BE2C (cell line): Measurements from ENCODE around the gene MIX23.

Source experiments
- DNase-seq: peaks from one replicate; pipeline ENCODE4 v3.0.0-alpha.2; 2020
- H3K27me3 ChIP-seq: fragments of 250-450 bp; sonication (Bioruptor Pico); 2 replicates; pipeline ENCODE4 v1.5.1; 2020; ENCODE audit warnings: mild to moderate bottlenecking
- H3K36me3 ChIP-seq: fragments of 250-450 bp; sonication (Bioruptor Pico); 2 replicates; pipeline ENCODE4 v1.5.1; 2020; ENCODE audit warnings: mild to moderate bottlenecking
- H3K4me1 ChIP-seq: fragments of 250-450 bp; sonication (Bioruptor Pico); 2 replicates; pipeline ENCODE4 v1.5.1; 2020
- H3K4me3 ChIP-seq: 2 replicates; pipeline ENCODE4 v1.5.1; 2011; ENCODE audit warnings: low read depth, low read length
- H3K9me3 ChIP-seq: fragments of 250-450 bp; sonication (Bioruptor Pico); 2 replicates; pipeline ENCODE4 v1.5.1; 2020
- TF ChIP-seq, protein P1 (sequence below): IDR thresholded peaks from 2 replicates; pipeline ENCODE4 v1.5.1; 2012; ENCODE audit warnings: mild to moderate bottlenecking, low read depth, low read length

The MIX23 gene

DNA sequence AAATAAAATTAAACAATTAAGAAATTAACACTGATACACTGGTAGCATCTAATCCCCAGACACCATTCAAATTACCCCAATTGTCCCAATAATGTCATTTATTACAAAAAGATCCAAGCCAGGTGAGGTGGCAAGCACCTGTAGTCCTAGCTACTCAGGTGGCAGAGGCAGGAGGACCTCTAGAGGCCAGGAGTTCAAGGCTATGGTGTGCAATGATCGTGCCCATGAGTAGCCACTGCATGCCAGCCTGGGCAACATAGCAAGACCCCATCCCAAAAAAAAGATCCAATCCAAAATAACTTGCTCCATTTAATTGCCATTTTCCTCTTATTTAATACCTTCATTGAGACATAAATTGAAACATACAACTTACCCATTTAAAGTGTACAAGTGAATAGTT, 40.2 kb downstream of the MIX23 start:
- Histone ChIP-seq H3K36me3 (no peaks in the 10 kb centered on the region), H3K27me3 (peaks cover 9% of the 10 kb centered on the region), H3K4me3 (no peak overlapping the region), H3K9me3 (no peaks in the 10 kb centered on the region), H3K4me1 (no peaks in the 10 kb centered on the region)
- TF ChIP-seq, protein P1, sequence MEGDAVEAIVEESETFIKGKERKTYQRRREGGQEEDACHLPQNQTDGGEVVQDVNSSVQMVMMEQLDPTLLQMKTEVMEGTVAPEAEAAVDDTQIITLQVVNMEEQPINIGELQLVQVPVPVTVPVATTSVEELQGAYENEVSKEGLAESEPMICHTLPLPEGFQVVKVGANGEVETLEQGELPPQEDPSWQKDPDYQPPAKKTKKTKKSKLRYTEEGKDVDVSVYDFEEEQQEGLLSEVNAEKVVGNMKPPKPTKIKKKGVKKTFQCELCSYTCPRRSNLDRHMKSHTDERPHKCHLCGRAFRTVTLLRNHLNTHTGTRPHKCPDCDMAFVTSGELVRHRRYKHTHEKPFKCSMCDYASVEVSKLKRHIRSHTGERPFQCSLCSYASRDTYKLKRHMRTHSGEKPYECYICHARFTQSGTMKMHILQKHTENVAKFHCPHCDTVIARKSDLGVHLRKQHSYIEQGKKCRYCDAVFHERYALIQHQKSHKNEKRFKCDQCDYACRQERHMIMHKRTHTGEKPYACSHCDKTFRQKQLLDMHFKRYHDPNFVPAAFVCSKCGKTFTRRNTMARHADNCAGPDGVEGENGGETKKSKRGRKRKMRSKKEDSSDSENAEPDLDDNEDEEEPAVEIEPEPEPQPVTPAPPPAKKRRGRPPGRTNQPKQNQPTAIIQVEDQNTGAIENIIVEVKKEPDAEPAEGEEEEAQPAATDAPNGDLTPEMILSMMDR: no peak
- no peak for DNase-seq

DNA sequence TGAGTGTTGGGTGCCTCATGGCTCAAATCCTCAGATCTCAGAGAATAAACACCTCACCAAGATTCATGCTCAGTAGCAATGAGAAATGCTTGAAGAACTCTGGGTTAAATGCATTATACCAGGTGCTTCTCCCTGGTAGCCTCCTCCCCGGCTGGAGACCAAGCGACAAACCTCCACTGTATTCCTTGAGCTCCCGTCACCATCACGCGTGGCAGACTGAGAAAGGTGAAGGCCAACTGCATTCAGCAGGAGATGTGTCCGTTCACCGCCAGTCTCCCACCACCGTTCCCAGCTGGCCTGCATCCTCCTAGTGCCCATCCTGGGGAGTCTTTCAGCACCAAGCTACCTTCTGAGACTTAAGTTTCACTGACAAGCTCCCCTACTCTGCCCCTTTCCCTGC, 50.5 kb downstream of the MIX23 start:
- no peak overlapping the region for H3K4me3 ChIP-seq
- H3K4me1 ChIP-seq: no peaks in the 10 kb centered on the region
- H3K27me3 ChIP-seq: peaks cover 22% of the 10 kb centered on the region; the same call in 1 of the 2 replicates
- no peaks in the 10 kb centered on the region for H3K9me3 ChIP-seq
- H3K36me3 ChIP-seq: no peaks in the 10 kb centered on the region
- no peak for DNase-seq
- TF ChIP-seq, protein P1: no peak

DNA sequence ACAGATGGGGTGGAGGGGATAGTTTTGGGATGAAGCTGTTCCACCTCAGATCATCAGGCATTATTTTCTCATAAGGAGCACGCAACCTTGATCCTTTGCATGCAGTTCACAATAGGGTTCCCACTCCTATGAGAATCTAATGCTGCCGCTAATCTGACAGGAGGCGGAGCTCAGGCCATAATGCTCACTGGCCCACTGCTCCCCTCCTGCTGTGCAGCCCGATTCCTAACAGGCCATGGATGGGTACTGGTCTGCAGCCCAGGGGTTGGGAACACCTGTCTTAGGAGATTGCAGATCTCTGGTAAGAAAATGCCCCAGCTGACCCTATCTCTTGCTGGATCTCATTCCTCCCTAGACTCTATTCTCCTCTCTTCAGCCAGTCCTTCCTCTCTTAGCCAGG, 51.1 kb downstream of the MIX23 start:
- no peak overlapping the region for H3K4me3 ChIP-seq
- DNase-seq: no peak
- peaks cover 18% of the 10 kb centered on the region; the same call in 1 of the 2 replicates for H3K27me3 ChIP-seq
- TF ChIP-seq, protein P1: no peak
- no peaks in the 10 kb centered on the region for H3K36me3 ChIP-seq
- no peaks in the 10 kb centered on the region for H3K9me3 ChIP-seq
- H3K4me1 ChIP-seq: no peaks in the 10 kb centered on the region

DNA sequence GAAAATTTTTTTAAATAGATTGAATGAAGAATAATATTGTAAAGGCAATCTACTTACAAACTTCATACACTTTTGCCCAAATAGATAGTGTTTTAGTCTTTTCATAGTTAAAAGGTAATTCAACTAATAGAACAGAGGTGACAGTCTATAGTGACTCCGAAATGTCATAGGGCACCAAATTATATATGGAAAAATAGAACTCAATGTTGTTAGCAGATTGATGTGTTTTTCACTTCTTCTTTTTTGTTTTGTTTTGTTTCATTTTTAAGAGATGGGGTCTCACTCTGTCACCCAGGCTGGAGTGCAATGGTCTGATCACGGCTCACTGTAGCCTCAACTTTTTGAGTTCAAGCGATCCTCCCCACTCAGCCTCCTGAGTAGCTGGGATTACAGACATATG, 57.3 kb downstream of the MIX23 start:
- Histone ChIP-seq H3K4me1 (no peaks in the 10 kb centered on the region), H3K4me3 (no peak overlapping the region), H3K9me3 (no peaks in the 10 kb centered on the region), H3K27me3 (peaks cover 3% of the 10 kb centered on the region), H3K36me3 (no peaks in the 10 kb centered on the region)
- TF ChIP-seq, protein P1: no peak
- no peak for DNase-seq

- no peaks in the 10 kb centered on the region for H3K36me3 ChIP-seq
- no peaks in the 10 kb centered on the region for H3K9me3 ChIP-seq
- H3K27me3 ChIP-seq: no peaks in the 10 kb centered on the region; the same call in 1 of the 2 replicates
- H3K4me1 ChIP-seq: no peaks in the 10 kb centered on the region
- no peak within 1 kb of the TSS for H3K4me3 ChIP-seq
- TF ChIP-seq, protein P1: no peak
- DNase-seq: no peak
Observed at GRCh38 chr3:122324871-122325323, 58.1 kb downstream of the MIX23 start, which contains the start of gene CSTA. Gene CSTA (plus strand): TSS chr3:122325248. CDS start chr3:122325293, 45 bp downstream.

GRCh38 chr3:122322095-122323075, 60.6 kb downstream of the MIX23 start:
- DNase-seq: no peak
- TF ChIP-seq, protein P1: no peak
- no peaks in the 10 kb centered on the region; the same call in 1 of the 2 replicates for H3K9me3 ChIP-seq
- no peak overlapping the region for H3K4me3 ChIP-seq
- peaks cover 7% of the 10 kb centered on the region for H3K27me3 ChIP-seq
- no peaks in the 10 kb centered on the region for H3K4me1 ChIP-seq
- H3K36me3 ChIP-seq: no peaks in the 10 kb centered on the region
